HK-2 (cell line): ENCODE measurements around the gene SEPHS2.
"Not testable (repeated sequence)": the region's sequence is repeated elsewhere in the genome, so short reads cannot be mapped to it uniquely, and the experiment has no call there.

Experiments
- DNase-seq: peaks from one replicate; pipeline ENCODE4 v3.0.0-alpha.2; 2018; ENCODE audit not compliant: unreplicated experiment

SEPHS2 gene

GRCh38 chr16:30464078-30464477 is 18.4 kb upstream of the SEPHS2 start:
- no peak for DNase-seq

- DNase-seq, result not testable (repeated sequence)
Observed at GRCh38 chr16:30461426-30461825, 15.8 kb upstream of the SEPHS2 start.

GRCh38 chr16:30459456-30459855 is 13.8 kb upstream of the SEPHS2 start:
- no peak for DNase-seq

- DNase-seq, result no peak
Observed at GRCh38 chr16:30458561-30459394, 13.1 kb upstream of the SEPHS2 start.

- no peak for DNase-seq
Observed at GRCh38 chr16:30457743-30458560, 12.3 kb upstream of the SEPHS2 start.

- no peak for DNase-seq
Observed at GRCh38 chr16:30457256-30457655, 11.6 kb upstream of the SEPHS2 start.

- DNase-seq, result no peak
Observed at GRCh38 chr16:30456302-30456701, 10.6 kb upstream of the SEPHS2 start.

- DNase-seq, result not testable (repeated sequence)
Observed at GRCh38 chr16:30452709-30453580, 7.3 kb upstream of the SEPHS2 start.

GRCh38 chr16:30449116-30449435 is 3.4 kb upstream of the SEPHS2 start:
- DNase-seq, result no peak

GRCh38 chr16:30447512-30448226 is 2.0 kb upstream of the SEPHS2 start:
- DNase-seq, result no peak

- no peak for DNase-seq
Observed at GRCh38 chr16:30446203-30446595, 525 bp upstream of the SEPHS2 start.

GRCh38 chr16:30445149-30445407 is 596 bp downstream of the SEPHS2 start:
- no peak for DNase-seq

GRCh38 chr16:30444231-30445148 is 1.2 kb downstream of the SEPHS2 start:
- DNase-seq, result no peak

GRCh38 chr16:30443631-30444030 is 2.0 kb downstream of the SEPHS2 start:
- no peak for DNase-seq

- DNase-seq, result no peak
Observed at GRCh38 chr16:30439720-30440348, 5.8 kb downstream of the SEPHS2 start.

GRCh38 chr16:30438835-30439234 is 6.8 kb downstream of the SEPHS2 start:
- no peak for DNase-seq

GRCh38 chr16:30437511-30438046 is 8.1 kb downstream of the SEPHS2 start:
- no peak for DNase-seq

GRCh38 chr16:30434852-30435251 is 10.8 kb downstream of the SEPHS2 start:
- DNase-seq, result no peak

- no peak for DNase-seq
Observed at GRCh38 chr16:30430428-30430970, 15.2 kb downstream of the SEPHS2 start.
